IMR-90 (cell line): ENCODE results near the gene MIPEP. TPM values are rescaled to one million over a fixed set of nuclear protein-coding genes. Genes with fewer than 3 reads are reported as not detected.

Experiments
- ATAC-seq: fragments of 200-7000 bp; cut with Tn5 transposase; 2 replicates; pipeline ENCODE4 v1.9.1; 2020; ENCODE audit warnings: low read depth, mild to moderate bottlenecking, moderate library complexity
- BruUV-seq: library from RNA; stranded (reverse); fragments of 400-500 nt; replicated peaks from 2 replicates; lab custom pipeline; 2021; lab: Mats Ljungman, UMichigan
- CTCF ChIA-PET: fragments of 300-600 bp; formaldehyde crosslinking; extraction: SDS; loops from one replicate; lab custom pipeline; 2021; ENCODE audit warnings: antibody characterized with exemption; lab: Yijun Ruan, JAX
- POLR2A ChIA-PET: fragments of 300-600 bp; sonication (Branson Sonifier 250); formaldehyde crosslinking; loops from one replicate; lab custom pipeline; 2022; ENCODE audit warnings: antibody characterized with exemption; ENCODE audit not compliant: unreplicated experiment; lab: Charles Lee
- DNase-seq: peaks from one replicate; pipeline ENCODE4 v3.0.0; 2013
- H2AFZ ChIP-seq: replicated peaks from 2 replicates; pipeline ENCODE3; 2013; ENCODE audit warnings: low read length, mild to moderate bottlenecking; ENCODE audit not compliant: poor library complexity
- H2AK5ac ChIP-seq: 2 replicates; pipeline ENCODE4 v1.6.1; 2013; ENCODE audit warnings: low read depth, low read length, inconsistent platforms
- H2AK9ac ChIP-seq: replicated peaks from 2 replicates; pipeline ENCODE3; 2013; ENCODE audit warnings: mild to moderate bottlenecking, low read depth, low read length, moderate library complexity; ENCODE audit not compliant: poor library complexity
- H2BK120ac ChIP-seq: 2 replicates; pipeline ENCODE4 v1.6.1; 2013; ENCODE audit warnings: low read depth, low read length, inconsistent platforms
- H2BK15ac ChIP-seq: 3 replicates; pipeline ENCODE4 v1.6.1; 2013; ENCODE audit warnings: low read depth, low read length, inconsistent platforms
- H2BK20ac ChIP-seq: 2 replicates; pipeline ENCODE4 v1.6.1; 2013; ENCODE audit warnings: low read depth, mild to moderate bottlenecking, inconsistent platforms, low read length, moderate library complexity
- H2BK5ac ChIP-seq: 2 replicates; pipeline ENCODE4 v1.6.1; 2013; ENCODE audit warnings: mild to moderate bottlenecking, low read depth, low read length, inconsistent platforms; ENCODE audit not compliant: poor library complexity, severe bottlenecking
- H3K14ac ChIP-seq: replicated peaks from 2 replicates; pipeline ENCODE4 v1.6.1; 2013; ENCODE audit warnings: low read depth, low read length, inconsistent platforms
- H3K18ac ChIP-seq: 2 replicates; pipeline ENCODE4 v1.6.1; 2013; ENCODE audit warnings: low read depth, low read length, control low read depth
- H3K23ac ChIP-seq: 2 replicates; pipeline ENCODE4 v1.6.1; 2013; ENCODE audit warnings: low read depth, low read length, inconsistent platforms
- H3K27ac ChIP-seq: 2 replicates; pipeline ENCODE4 v1.5.1; 2013; ENCODE audit warnings: mild to moderate bottlenecking, control low read depth, low read length; ENCODE audit not compliant: insufficient read depth
- H3K27me3 ChIP-seq: 2 replicates; pipeline ENCODE4 v1.6.1; 2013; ENCODE audit warnings: low read length; ENCODE audit not compliant: control insufficient read depth, insufficient read depth
- H3K36me3 ChIP-seq: 2 replicates; pipeline ENCODE4 v1.6.1; 2013; ENCODE audit warnings: low read length, mixed read lengths; ENCODE audit not compliant: control insufficient read depth, insufficient read depth
- H3K4ac ChIP-seq: 2 replicates; pipeline ENCODE4 v1.6.1; 2013; ENCODE audit warnings: low read depth, low read length, inconsistent platforms
- H3K4me1 ChIP-seq: 2 replicates; pipeline ENCODE4 v1.6.1; 2013; ENCODE audit warnings: low read length, mixed read lengths; ENCODE audit not compliant: control insufficient read depth, insufficient read depth
- H3K4me2 ChIP-seq: 2 replicates; pipeline ENCODE4 v1.6.1; 2013; ENCODE audit warnings: low read depth, mild to moderate bottlenecking, control low read depth, low read length, moderate library complexity
- H3K4me3 ChIP-seq: 2 replicates; pipeline ENCODE4 v1.5.1; 2013; ENCODE audit warnings: low read depth, mild to moderate bottlenecking, control low read depth, low read length, moderate library complexity; ENCODE audit not compliant: insufficient read depth
- H3K56ac ChIP-seq: 2 replicates; pipeline ENCODE4 v1.6.1; 2013; ENCODE audit warnings: low read length, inconsistent platforms; ENCODE audit not compliant: insufficient read depth; ENCODE audit errors: extremely low read depth
- H3K79me1 ChIP-seq, 2 experiments: 2 replicates each; pipeline ENCODE4 v1.6.1; 2013; ENCODE audit warnings: low read length in 2 of 2, inconsistent platforms in 1 of 2, low read depth in 1 of 2
- H3K9ac ChIP-seq: 2 replicates; pipeline ENCODE4 v1.6.1; 2013; ENCODE audit warnings: low read depth, low read length, control low read depth
- H3K9me1 ChIP-seq: 2 replicates; pipeline ENCODE4 v1.6.1; 2013; ENCODE audit warnings: low read length, inconsistent platforms; ENCODE audit not compliant: insufficient read depth
- H3K9me3 ChIP-seq: 2 replicates; pipeline ENCODE4 v1.6.1; 2013; ENCODE audit warnings: low read length; ENCODE audit not compliant: control insufficient read depth, insufficient read depth
- H4K20me1 ChIP-seq: 2 replicates; pipeline ENCODE4 v1.6.1; 2013; ENCODE audit warnings: low read length, inconsistent platforms; ENCODE audit not compliant: insufficient read depth
- H4K5ac ChIP-seq: 2 replicates; pipeline ENCODE4 v1.6.1; 2013; ENCODE audit warnings: mild to moderate bottlenecking, low read depth, low read length, control low read depth
- H4K8ac ChIP-seq, 2 experiments: 2 replicates each; pipeline ENCODE4 v1.6.1; 2013; ENCODE audit warnings: low read depth in 2 of 2, low read length in 2 of 2, control low read depth in 1 of 2, inconsistent platforms in 1 of 2
- H4K91ac ChIP-seq: 2 replicates; pipeline ENCODE4 v1.6.1; 2013; ENCODE audit warnings: low read depth, low read length, inconsistent platforms; ENCODE audit not compliant: insufficient read depth
- BHLHE40 ChIP-seq: fragments of 150-350 bp; IDR thresholded peaks from 2 replicates; pipeline ENCODE4 v1.6.1; 2016; ENCODE audit warnings: mild to moderate bottlenecking, low read depth, low read length
- NFE2L2 ChIP-seq: fragments of 150-350 bp; IDR thresholded peaks from 2 replicates; pipeline ENCODE4 v1.6.1; 2016; ENCODE audit warnings: low read depth, mild to moderate bottlenecking, low read length
- RCOR1 ChIP-seq: IDR thresholded peaks from 2 replicates; pipeline ENCODE4 v1.6.1; 2012; ENCODE audit warnings: mild to moderate bottlenecking, low read length, improper control_type of control experiment; ENCODE audit not compliant: insufficient replicate concordance
- WGBS, 2 experiments: methylation state at CpG; one replicate each; pipeline versions ENCODE4 v1.1.5 to v1.1.7; 2013; ENCODE audit warnings: missing lambda C conversion rate in 2 of 2; ENCODE audit not compliant: insufficient read length in 1 of 2; ENCODE audit errors: extremely low coverage in 2 of 2; 5-methylcytosine and 5-hydroxymethylcytosine counted together
- dilution Hi-C: fragments of 300-500 bp; cut with HindIII; formaldehyde crosslinking; loops from one replicate; pipeline ENCODE4 v1.14.3; 2018; ENCODE audit warnings: low sequenced_read_pairs; ENCODE audit not compliant: unreplicated experiment
- in situ Hi-C: fragments of 300-500 bp; cut with MboI; formaldehyde crosslinking; loops from 3 replicates; pipeline ENCODE4 v1.14.3; 2019; ENCODE audit warnings: low sequenced_read_pairs, inconsistent platforms, mixed read lengths
- intact Hi-C: fragments of 100-400 bp; cut with micrococcal nuclease; formaldehyde crosslinking; loops from 2 replicates; pipeline ENCODE4 v1.10.0; 2022
- polyA plus RNA-seq, 3 experiments: library from polyadenylated mRNA; depleted of rRNA; stranded (reverse); fragments of >200 nt; gene quantifications; 2 replicates each; pipeline ENCODE4 v1.2.3, GENCODE V29; 2012; ENCODE audit warnings: low replicate concordance in 1 of 3
- total RNA-seq: library from RNA; depleted of rRNA; stranded (reverse); fragments of >200 nt; gene quantifications from 2 replicates; pipeline ENCODE4 v1.2.3, GENCODE V29; 2012

MIPEP gene
- total and polyA plus RNA-seq, 2 of the 4 experiments (the other 2 are of a cell fraction) = 15.0 to 21.5 TPM

GRCh38 chr13:23724196-23724970 lies 164.8 kb downstream of the MIPEP start:
- dilution Hi-C loops = no loop called here
- WGBS, 2 experiments = 34% methylated on average over 2 of the region's 7 CpGs; no CpG with 5 or more reads in 1 of the 2 experiments
- peaks cover 6% of the 10 kb centered on the region; the same call in 1 of the 2 replicates for H3K36me3 ChIP-seq
- peak overlapping the region; percentile 62 for H2AFZ ChIP-seq
- H3K9me3 ChIP-seq = no peaks in the 10 kb centered on the region
- peak overlapping the region; percentile 35 for H3K14ac ChIP-seq
- in situ Hi-C loops = no loop called here
- peak overlapping the region; percentile 32 to 67 for H4K8ac ChIP-seq
- H3K27ac ChIP-seq = peak overlapping the region; percentile 90
- 0 out of 2 replicates have a peak, but pooled peaks have one; percentile 24 for TF ChIP-seq NFE2L2
- peak; percentile 49 for TF ChIP-seq RCOR1
- no peak for TF ChIP-seq BHLHE40
- no peak overlapping the region for H3K56ac ChIP-seq
- H3K4ac ChIP-seq = peak overlapping the region; percentile 81
- peak overlapping the region; percentile 75 for H2AK9ac ChIP-seq
- H2BK5ac ChIP-seq = peak overlapping the region; percentile 60
- DNase-seq (peak; percentile 71), ATAC-seq (no peak; the same call in 1 of the 2 replicates)
- H2BK15ac ChIP-seq = peak overlapping the region; percentile 79; the same call in 2 of the 3 replicates
- no peaks in the 10 kb centered on the region for H3K79me1 ChIP-seq
- H2AK5ac ChIP-seq = peak overlapping the region; percentile 70
- peak overlapping the region; percentile 79 for H2BK120ac ChIP-seq
- CTCF ChIA-PET = no interaction called here
- H3K23ac ChIP-seq = peak overlapping the region; percentile 8; the same call in 1 of the 2 replicates
- H3K18ac ChIP-seq = peak overlapping the region; percentile 69
- peaks cover 22% of the 10 kb centered on the region for H3K4me1 ChIP-seq
- intact Hi-C loops = no loop called here
- no peak overlapping the region for H3K9ac ChIP-seq
- H3K4me2 ChIP-seq = no peak overlapping the region
- BruUV-seq = no TSS peak
- H3K4me3 ChIP-seq = no peak overlapping the region
- peak overlapping the region; percentile 52 for H4K5ac ChIP-seq
- H3K9me1 ChIP-seq = peaks cover 16% of the 10 kb centered on the region; the same call in 1 of the 2 replicates
- H2BK20ac ChIP-seq = peak overlapping the region; percentile 45; the same call in 1 of the 2 replicates
- no peaks in the 10 kb centered on the region for H4K20me1 ChIP-seq
- peak overlapping the region; percentile 75 for H4K91ac ChIP-seq
- H3K27me3 ChIP-seq = no peaks in the 10 kb centered on the region
- POLR2A ChIA-PET = no interaction called here
